Sigmoid colon (tissue), 7 donors: ENCODE measurements around the gene TELO2. TPM values are rescaled to one million over a fixed set of nuclear protein-coding genes. Genes with fewer than 3 reads are reported as not detected.

Experiments
- DNase-seq: peaks from one replicate; pipeline ENCODE4 v3.0.0-alpha.2; 2019
- H3K27ac ChIP-seq, 4 donors: fragments of 200-600 bp; sonication (generic); one replicate each; pipeline ENCODE4 v1.5.1; 2016 to 2019; ENCODE audit warnings: mild to moderate bottlenecking in 1 of 4
- H3K27me3 ChIP-seq, 3 donors: fragments of 200-600 bp; sonication (generic); one replicate each; pipeline ENCODE4 v1.5.1; 2019; ENCODE audit warnings: mild to moderate bottlenecking in 1 of 3
- H3K36me3 ChIP-seq, 4 donors: fragments of 200-600 bp; sonication (generic); one replicate each; pipeline ENCODE4 v1.5.1; 2016 to 2019
- H3K4me1 ChIP-seq, 4 donors: fragments of 200-600 bp; sonication (generic); one replicate each; pipeline ENCODE4 v1.5.1; 2017 to 2019
- H3K4me3 ChIP-seq, 4 donors: fragments of 200-600 bp; sonication (generic); one replicate each; pipeline ENCODE4 v1.5.1; 2017 to 2019; ENCODE audit warnings: mild to moderate bottlenecking in 2 of 4, moderate library complexity in 1 of 4
- H3K9me3 ChIP-seq, 4 donors: fragments of 200-600 bp in 3 of 4; sonication (generic) in 3 of 4; one replicate each; pipeline versions ENCODE4 v1.5.1 to v1.6.1; 2013 to 2019
- EP300 ChIP-seq, 4 donors: sonication (generic); formaldehyde crosslinking; IDR thresholded peaks; one replicate each; pipeline ENCODE4 v1.6.1; 2017; ENCODE audit warnings: antibody characterized with exemption in 4 of 4
- POLR2A ChIP-seq, 2 donors: fragments of 450-650 bp; IDR thresholded peaks; one replicate each; pipeline ENCODE4 v1.6.1; 2016; ENCODE audit warnings: antibody characterized with exemption in 2 of 2, mild to moderate bottlenecking in 2 of 2, moderate library complexity in 2 of 2
- POLR2AphosphoS5 ChIP-seq, 4 donors: sonication (generic); formaldehyde crosslinking; IDR thresholded peaks; one replicate each; pipeline ENCODE4 v1.6.1; 2017; ENCODE audit warnings: antibody characterized with exemption in 4 of 4
- WGBS, 2 donors: extraction: QIAGEN DNeasy Blood & Tissue Kit; methylation state at CpG; one replicate each; pipeline ENCODE4 v1.1.7; 2013; 5-methylcytosine and 5-hydroxymethylcytosine counted together
- intact Hi-C: fragments of 100-400 bp; cut with DNase I; formaldehyde crosslinking; loops from one replicate; pipeline ENCODE4 v1.15.1; 2023
- polyA plus RNA-seq, 3 donors: library from polyadenylated mRNA; stranded (reverse); fragments of 200-250 nt; gene quantifications; one replicate each; pipeline ENCODE4 v1.2.3, GENCODE V29; 2013
- total RNA-seq, 4 donors: library from RNA; depleted of rRNA; stranded (reverse); fragments of >200 nt; gene quantifications; one replicate each; pipeline ENCODE4 v1.1.0, GENCODE V29; 2016
- TF ChIP-seq, protein P1 (sequence below), 4 experiments: fragments of 450-650 bp in 3 of 4; fragments of 200-600 bp in 1 of 4; IDR thresholded peaks; one replicate each; pipeline ENCODE4 v1.5.1; 2016 to 2019; ENCODE audit warnings: antibody characterized with exemption in 4 of 4, mild to moderate bottlenecking in 3 of 4, moderate library complexity in 2 of 4
- donor health status: healthy with polysubstance abuse.
- donor health status: Bipolar disorder and iron deficiency.
- donor health status: healthy.

Gene TELO2
- total and polyA plus RNA-seq, 7 donors, result 10.4 to 60.3 (median 13.2) TPM

DNA sequence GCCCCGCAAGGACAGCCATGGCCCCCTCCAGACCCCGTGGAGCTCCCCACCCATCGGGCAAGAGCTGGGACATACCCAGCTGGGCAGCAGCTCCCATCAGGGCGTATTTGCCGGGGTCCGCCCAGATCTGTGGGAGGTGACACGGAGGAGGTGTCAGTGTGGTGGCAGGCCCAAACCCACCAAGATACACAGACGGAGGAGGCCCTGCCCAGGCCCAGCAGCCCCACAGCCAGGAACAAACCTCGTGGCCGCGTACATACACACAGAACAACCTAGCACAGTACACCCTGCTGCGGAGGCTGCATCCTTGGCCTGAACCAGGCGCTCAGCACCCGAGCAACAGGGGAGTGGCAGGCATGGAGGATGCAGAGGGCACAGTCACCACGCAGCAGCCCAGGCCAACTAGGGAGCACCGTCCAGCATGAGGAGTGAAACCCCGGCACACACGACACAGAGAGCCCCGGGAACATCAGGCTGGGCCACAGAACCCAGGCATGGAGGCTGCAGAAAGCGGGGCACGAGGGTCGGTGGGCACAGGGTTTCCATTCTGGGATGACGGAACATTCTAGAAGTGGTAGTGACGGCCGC lies 43.9 kb upstream of the TELO2 start:
- Histone ChIP-seq H3K27me3 (no peaks in the 10 kb centered on the region), H3K4me3 (no peak overlapping the region), H3K27ac (no peak overlapping the region), H3K9me3 (no peaks in the 10 kb centered on the region), H3K4me1 (no peaks in the 10 kb centered on the region), H3K36me3 (peaks cover 9 to 95% (median 59%) of the 10 kb centered on the region in 4 donors)
- WGBS, 2 donors, result 97% methylated on average over 25 of the region's 25 CpGs
- no peak for DNase-seq
- intact Hi-C loops, result no loop called here
- TF ChIP-seq EP300 (IDR thresholded peaks at IDR 0.05) (no peak), POLR2AphosphoS5 (IDR thresholded peaks at IDR 0.05) (no peak), POLR2A (IDR thresholded peaks at IDR 0.05) (no peak)
- TF ChIP-seq, protein P1, sequence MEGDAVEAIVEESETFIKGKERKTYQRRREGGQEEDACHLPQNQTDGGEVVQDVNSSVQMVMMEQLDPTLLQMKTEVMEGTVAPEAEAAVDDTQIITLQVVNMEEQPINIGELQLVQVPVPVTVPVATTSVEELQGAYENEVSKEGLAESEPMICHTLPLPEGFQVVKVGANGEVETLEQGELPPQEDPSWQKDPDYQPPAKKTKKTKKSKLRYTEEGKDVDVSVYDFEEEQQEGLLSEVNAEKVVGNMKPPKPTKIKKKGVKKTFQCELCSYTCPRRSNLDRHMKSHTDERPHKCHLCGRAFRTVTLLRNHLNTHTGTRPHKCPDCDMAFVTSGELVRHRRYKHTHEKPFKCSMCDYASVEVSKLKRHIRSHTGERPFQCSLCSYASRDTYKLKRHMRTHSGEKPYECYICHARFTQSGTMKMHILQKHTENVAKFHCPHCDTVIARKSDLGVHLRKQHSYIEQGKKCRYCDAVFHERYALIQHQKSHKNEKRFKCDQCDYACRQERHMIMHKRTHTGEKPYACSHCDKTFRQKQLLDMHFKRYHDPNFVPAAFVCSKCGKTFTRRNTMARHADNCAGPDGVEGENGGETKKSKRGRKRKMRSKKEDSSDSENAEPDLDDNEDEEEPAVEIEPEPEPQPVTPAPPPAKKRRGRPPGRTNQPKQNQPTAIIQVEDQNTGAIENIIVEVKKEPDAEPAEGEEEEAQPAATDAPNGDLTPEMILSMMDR (IDR thresholded peaks at IDR 0.05), result no peak

DNA sequence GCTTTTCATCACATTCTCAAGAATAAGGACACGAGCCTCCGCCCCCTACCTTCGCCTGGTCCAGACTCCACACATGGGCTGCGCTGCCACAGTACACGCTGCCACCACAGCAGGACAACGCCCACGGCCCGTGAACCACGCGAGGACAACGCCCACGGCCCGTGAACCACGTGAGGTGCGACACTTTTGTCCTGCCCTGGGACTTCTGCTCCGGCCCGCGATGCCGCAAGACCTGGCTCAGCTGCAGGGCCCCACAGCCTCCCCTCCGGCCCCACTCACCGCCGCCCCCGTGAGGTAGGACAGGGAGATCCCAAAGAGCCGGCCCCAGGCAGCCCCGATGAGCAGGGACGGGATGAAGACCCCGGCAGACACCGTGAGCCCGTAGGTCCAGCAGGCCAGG lies 42.9 kb upstream of the TELO2 start:
- Histone ChIP-seq H3K4me3 (no peak overlapping the region), H3K4me1 (no peaks in the 10 kb centered on the region), H3K36me3 (peaks cover 12 to 100% (median 66%) of the 10 kb centered on the region in 4 donors), H3K27me3 (no peaks in the 10 kb centered on the region), H3K9me3 (no peaks in the 10 kb centered on the region), H3K27ac (no peak overlapping the region)
- TF ChIP-seq POLR2A (IDR thresholded peaks at IDR 0.05) (no peak), EP300 (IDR thresholded peaks at IDR 0.05) (no peak), POLR2AphosphoS5 (IDR thresholded peaks at IDR 0.05) (no peak)
- TF ChIP-seq, protein P1 (IDR thresholded peaks at IDR 0.05), result no peak
- 91 to 94% methylated on average over 29 of the region's 29 CpGs for WGBS, 2 donors
- no peak for DNase-seq
- intact Hi-C loops, result no loop called here

DNA sequence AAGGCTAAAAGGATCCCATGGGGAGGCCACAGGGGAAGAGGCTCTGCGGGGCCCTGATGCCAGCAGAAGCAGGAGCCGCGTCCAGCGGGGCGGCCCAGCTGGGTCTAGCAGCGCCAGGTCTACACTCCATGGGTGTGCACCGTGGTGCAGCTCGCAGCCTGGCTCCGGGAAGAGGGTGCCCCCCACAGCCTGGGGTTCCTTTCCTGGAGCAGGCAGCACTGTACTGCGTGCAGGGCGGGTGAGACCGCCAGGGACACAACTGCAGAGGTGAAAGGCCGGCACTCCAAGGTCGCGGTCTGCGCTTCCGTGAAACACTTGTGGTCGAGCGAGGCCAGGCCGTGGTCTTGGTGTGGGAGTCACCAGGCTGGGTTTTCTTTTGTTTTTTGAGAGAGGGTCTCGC lies 42.3 kb upstream of the TELO2 start:
- H3K4me1 ChIP-seq, result no peaks in the 10 kb centered on the region
- no peaks in the 10 kb centered on the region for H3K9me3 ChIP-seq
- TF ChIP-seq, protein P1 (IDR thresholded peaks at IDR 0.05), result no peak
- TF ChIP-seq POLR2AphosphoS5 (IDR thresholded peaks at IDR 0.05), result no peak
- TF ChIP-seq EP300 (IDR thresholded peaks at IDR 0.05), result no peak
- no peak for TF ChIP-seq POLR2A (IDR thresholded peaks at IDR 0.05)
- H3K27me3 ChIP-seq, result no peaks in the 10 kb centered on the region
- H3K36me3 ChIP-seq, result peaks cover 18 to 100% (median 69%) of the 10 kb centered on the region in 4 donors
- no peak overlapping the region for H3K4me3 ChIP-seq
- 96% methylated on average over 21 of the region's 21 CpGs for WGBS, 2 donors
- H3K27ac ChIP-seq, result no peak overlapping the region
- no peak for DNase-seq
- intact Hi-C loops, result no loop called here

DNA sequence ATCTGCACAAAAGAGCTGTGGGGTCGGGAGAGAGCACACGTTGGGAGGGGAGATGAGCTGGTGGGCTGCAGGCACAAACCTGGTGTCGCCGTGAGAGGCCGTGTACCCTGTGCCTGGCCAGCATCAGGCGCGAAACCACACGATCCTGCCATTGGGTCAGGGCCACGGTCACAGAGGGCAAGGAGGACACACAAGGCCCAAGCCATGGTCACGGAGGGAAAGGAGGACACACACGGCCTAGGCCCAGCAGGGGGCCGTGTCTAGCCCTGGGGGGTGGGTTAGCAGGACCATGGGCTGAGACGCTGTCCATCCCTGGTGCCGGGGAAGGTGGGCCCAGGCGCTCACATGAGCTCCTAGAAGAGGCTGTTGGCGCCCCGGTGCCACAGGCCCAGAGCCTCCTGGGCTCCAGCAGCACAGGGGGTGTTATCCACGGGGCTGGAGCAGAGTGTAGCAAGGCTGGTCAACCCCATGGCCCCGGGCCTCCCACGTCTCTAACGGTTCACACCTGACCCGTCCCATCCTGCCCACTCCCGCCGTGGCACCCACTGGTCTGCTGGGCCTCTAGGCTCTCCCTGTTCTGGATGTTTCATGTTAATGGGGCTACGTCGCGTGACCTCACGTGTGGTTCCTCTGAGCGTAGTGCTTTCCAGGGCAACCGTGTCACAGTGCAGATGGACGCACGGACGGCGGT lies 41.3 kb upstream of the TELO2 start:
- no peak for DNase-seq
- H3K9me3 ChIP-seq, result no peaks in the 10 kb centered on the region
- peaks cover 24 to 100% (median 66%) of the 10 kb centered on the region in 4 donors for H3K36me3 ChIP-seq
- H3K4me3 ChIP-seq, result no peak overlapping the region
- intact Hi-C loops, result no loop called here
- TF ChIP-seq EP300 (IDR thresholded peaks at IDR 0.05) (no peak), POLR2AphosphoS5 (IDR thresholded peaks at IDR 0.05) (no peak), POLR2A (IDR thresholded peaks at IDR 0.05) (no peak)
- TF ChIP-seq, protein P1 (IDR thresholded peaks at IDR 0.05), result no peak
- no peaks in the 10 kb centered on the region for H3K27me3 ChIP-seq
- H3K27ac ChIP-seq, result no peak overlapping the region
- H3K4me1 ChIP-seq, result no peaks in the 10 kb centered on the region
- 96 to 97% methylated on average over 34 of the region's 34 CpGs for WGBS, 2 donors
